ACHN (cell line): ENCODE results near the gene TFB1M.
"Not testable (repeated sequence)": the region's sequence is repeated elsewhere in the genome, so short reads cannot be mapped to it uniquely, and the experiment has no call there.

Experiments used
- DNase-seq: peaks from one replicate; pipeline ENCODE4 v3.0.0-alpha.2; 2015
- in situ Hi-C: cut with HindIII; loops from 2 replicates; pipeline ENCODE4 v1.10.0; 2017; ENCODE audit warnings: low sequenced_read_pairs, low pct_ligation_motif_present, low pct_unique_long_range_greater_than_20kb

The TFB1M gene

DNA sequence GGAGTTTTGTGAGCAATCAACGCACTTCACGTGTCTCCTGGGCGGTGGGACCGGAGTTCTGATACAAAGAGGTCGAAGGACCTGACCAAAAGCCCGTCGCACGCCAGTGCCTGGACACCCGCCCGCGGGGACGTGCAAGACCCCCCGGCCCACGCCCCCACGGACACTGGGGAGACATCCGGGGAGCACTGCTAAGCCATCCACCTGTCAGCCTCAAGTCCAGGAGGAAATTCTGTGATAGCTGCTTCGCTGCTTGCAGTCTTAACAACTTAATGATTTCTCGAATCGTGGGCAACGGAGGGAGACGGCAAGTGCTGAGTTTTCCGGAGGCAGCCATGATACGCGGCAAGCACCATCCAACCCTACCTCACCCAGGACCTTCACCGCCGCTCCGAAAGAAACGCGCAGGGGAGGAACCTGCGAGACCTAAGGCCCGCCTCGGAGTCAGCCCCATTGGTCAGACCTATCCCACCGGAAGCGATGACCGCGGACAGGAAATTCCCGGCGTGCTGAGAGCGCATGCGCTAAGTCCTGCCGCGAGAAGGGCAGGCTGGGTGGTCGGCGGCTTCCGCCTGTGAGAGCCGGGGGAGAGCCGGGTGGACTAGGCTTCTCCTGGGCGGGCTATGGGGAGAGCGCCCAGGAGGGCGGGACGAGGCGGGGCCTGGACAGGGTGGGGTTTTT lies at the start of gene TFB1M:
TSS of gene TFB1M (minus strand) at position 393 of the 681 bp plus-strand sequence. CDS start at position 337, 56 bp downstream.
- in situ Hi-C loops: no loop called here
- DNase-seq: peak; percentile 97

- DNase-seq, in situ Hi-C loops: not testable (repeated sequence)
Observed at GRCh38 chr6:155364021-155364420, 49.7 kb upstream of the TFB1M start.

DNA sequence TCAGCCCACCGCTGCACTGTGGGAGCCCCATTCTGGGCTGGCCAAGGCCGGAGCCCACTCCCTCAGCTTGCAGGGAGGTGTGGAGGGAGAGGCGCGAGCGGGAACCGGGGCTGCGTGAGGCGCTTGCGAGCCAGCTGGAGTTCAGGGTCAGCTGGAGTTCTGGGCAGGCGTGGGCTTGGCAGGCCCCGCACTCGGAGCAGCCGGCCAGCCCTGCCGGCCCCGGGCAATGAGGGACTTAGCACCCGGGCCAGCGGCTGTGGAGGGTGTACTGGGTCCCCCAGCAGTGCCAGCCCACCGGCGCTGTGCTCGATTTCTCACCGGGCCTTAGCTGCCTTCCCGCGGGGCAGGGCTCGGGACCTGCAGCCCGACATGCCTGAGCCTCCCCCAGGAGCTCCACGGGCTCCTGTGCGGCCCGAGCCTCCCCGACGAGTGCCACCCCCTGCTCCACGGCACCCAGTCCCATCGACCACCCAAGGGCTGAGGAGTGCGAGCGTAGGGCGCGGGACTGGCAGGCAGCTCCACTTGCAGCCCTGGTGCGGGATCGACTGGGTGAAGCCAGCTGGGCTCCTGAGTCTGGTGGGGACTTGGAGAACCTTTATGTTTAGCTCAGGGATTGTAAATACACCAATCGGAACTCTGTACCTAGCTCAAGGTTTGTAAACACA lies 48.8 kb upstream of the TFB1M start:
- DNase-seq, in situ Hi-C loops: not testable (repeated sequence)

- no peak for DNase-seq
- in situ Hi-C loops: no loop called here
Observed at GRCh38 chr6:155354167-155354566, 39.9 kb upstream of the TFB1M start.

- no peak for DNase-seq
- in situ Hi-C loops: no loop called here
Observed at GRCh38 chr6:155352811-155353210, 38.5 kb upstream of the TFB1M start.

GRCh38 chr6:155352130-155352420 lies 37.8 kb upstream of the TFB1M start:
- in situ Hi-C loops: no loop called here

GRCh38 chr6:155351273-155352129 lies 37.2 kb upstream of the TFB1M start:
- in situ Hi-C loops: no loop called here
- no peak for DNase-seq

More at GRCh38 chr6:155352130-155352420, 37.8 kb upstream of the TFB1M start:
- DNase-seq: no peak

- in situ Hi-C loops: no loop called here
- no peak for DNase-seq
Observed at GRCh38 chr6:155349956-155350355, 35.7 kb upstream of the TFB1M start.

DNA sequence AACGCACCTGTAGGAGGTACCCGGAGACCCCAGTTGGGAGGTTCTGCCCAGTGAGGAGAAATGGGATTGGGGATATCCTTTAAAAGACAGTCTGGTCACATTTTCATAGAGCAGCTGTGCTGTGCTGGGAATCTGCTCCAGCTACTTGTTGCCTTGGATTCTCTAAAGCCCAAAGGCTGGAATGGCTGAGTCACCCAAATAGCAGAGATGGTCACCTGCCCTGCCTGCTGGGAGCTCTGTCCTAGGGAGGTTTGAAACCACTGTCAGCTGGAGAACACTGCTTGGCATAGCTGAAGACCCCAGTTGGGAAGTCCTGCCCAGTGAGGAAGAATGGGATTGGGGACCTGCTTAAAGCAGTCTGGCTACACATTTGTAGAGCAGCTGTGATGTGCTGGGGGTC lies 34.8 kb upstream of the TFB1M start:
- in situ Hi-C loops: no loop called here
- no peak for DNase-seq

DNA sequence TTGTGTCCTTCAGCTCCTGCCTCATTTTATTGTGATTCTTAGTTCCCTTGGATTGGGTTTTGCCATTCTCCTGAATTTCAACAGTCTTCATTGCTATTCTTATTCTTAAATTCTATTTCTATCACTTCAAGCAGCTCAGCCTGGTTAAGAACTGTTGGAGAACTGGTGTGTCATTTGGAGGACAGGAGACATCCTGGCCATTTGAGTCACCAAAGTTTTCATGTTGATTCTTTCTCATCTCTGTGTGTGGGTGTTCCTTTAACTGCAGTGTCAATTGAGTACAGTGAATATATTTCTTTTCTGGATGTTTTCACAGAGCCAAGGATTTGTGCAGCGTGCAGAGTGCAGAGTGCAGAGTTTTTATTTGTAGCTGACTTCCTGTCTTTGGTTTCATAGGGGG lies 33.5 kb upstream of the TFB1M start:
- in situ Hi-C loops: no loop called here
- no peak for DNase-seq

GRCh38 chr6:155346957-155347356 lies 32.7 kb upstream of the TFB1M start:
- in situ Hi-C loops: no loop called here
- DNase-seq: no peak

- in situ Hi-C loops: no loop called here
- no peak for DNase-seq
Observed at GRCh38 chr6:155344341-155345006, 30.2 kb upstream of the TFB1M start.

GRCh38 chr6:155341130-155341828 lies 27.0 kb upstream of the TFB1M start:
- no peak for DNase-seq
- in situ Hi-C loops: no loop called here

- DNase-seq: peak; percentile 10
- in situ Hi-C loops: no loop called here
Observed at GRCh38 chr6:155340464-155341129, 26.3 kb upstream of the TFB1M start.

DNA sequence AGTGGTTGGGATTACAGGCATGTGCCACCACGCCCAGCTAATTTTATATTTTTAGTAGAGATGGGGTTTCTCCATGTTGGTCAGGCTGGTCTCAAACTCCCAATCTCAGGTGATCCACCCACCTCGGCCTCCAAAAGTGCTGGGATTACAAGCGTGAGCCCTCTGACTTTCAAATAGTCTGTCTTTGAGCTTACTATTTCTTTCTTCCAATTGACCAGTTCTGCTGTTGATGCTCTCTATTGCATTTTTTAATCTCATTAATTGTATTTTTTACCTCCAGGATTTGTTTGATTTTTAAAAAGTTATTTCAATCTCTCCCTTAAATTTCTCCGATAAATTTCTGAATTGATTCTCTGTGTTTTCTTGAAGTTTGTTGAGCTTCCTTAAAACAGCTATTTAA lies 25.6 kb upstream of the TFB1M start:
- DNase-seq, in situ Hi-C loops: not testable (repeated sequence)

- DNase-seq, in situ Hi-C loops: not testable (repeated sequence)
Observed at GRCh38 chr6:155338237-155338636, 24.0 kb upstream of the TFB1M start.

DNA sequence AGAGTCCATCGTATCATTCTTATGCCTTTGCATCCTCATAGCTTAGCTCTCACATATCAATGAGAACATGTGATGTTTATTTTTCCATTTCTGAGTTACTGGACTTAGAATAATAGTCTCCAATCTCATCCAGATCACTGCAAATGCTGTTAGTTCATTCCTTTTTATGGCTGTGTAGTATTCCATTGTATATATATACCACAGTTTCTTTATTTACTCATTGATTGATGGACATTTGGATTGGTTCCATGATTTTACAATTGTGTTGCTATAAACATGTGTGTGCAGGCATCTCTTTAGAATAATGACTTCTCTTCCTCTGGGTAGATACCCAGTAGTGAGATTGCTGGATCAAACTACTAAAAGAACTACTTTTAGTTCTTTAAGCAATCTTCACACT lies 21.0 kb upstream of the TFB1M start:
- DNase-seq: no peak
- in situ Hi-C loops: no loop called here

GRCh38 chr6:155334073-155334472 lies 19.8 kb upstream of the TFB1M start:
- in situ Hi-C loops, DNase-seq: not testable (repeated sequence)
